Astrocyte (in vitro differentiated cells and primary cell): ENCODE measurements around the gene BORCS5. TPM values are rescaled to one million over a fixed set of nuclear protein-coding genes. Genes with fewer than 3 reads are reported as not detected.

Source experiments
- DNase-seq: peaks from one replicate; pipeline ENCODE4 v3.0.0-alpha.2; 2010; ENCODE audit warnings: low read depth
- FAIRE-seq: peaks from 2 replicates; lab custom pipeline; 2011; peaks lifted over from hg19 to GRCh38; lab: Jason Lieb, UNC
- H2AFZ ChIP-seq: 2 replicates; pipeline ENCODE4 v1.6.0; 2012; ENCODE audit warnings: low read depth, low read length, inconsistent platforms
- H3K27ac ChIP-seq: 2 replicates; pipeline ENCODE4 v1.5.1; 2011; ENCODE audit warnings: low read depth, low read length, inconsistent platforms
- H3K27me3 ChIP-seq: 2 replicates; pipeline ENCODE4 v1.6.0; 2011; ENCODE audit warnings: low read length, inconsistent platforms; ENCODE audit not compliant: insufficient read depth
- H3K36me3 ChIP-seq: 2 replicates; pipeline ENCODE4 v1.5.1; 2011; ENCODE audit warnings: low read length, inconsistent platforms; ENCODE audit not compliant: insufficient read depth
- H3K4me1 ChIP-seq: 2 replicates; pipeline ENCODE4 v1.5.1; 2011; ENCODE audit warnings: low read length, inconsistent platforms; ENCODE audit not compliant: insufficient read depth
- H3K4me2 ChIP-seq: 2 replicates; pipeline ENCODE4 v1.6.0; 2012; ENCODE audit warnings: low read length, inconsistent platforms
- H3K4me3 ChIP-seq: 2 replicates; pipeline ENCODE4 v1.5.1; 2011; ENCODE audit warnings: low read depth, mild to moderate bottlenecking, low read length, inconsistent platforms; ENCODE audit not compliant: insufficient read depth
- H3K79me2 ChIP-seq: 2 replicates; pipeline ENCODE4 v1.6.0; 2012; ENCODE audit warnings: mild to moderate bottlenecking, low read length, inconsistent platforms; ENCODE audit not compliant: insufficient read depth
- H3K9ac ChIP-seq: 2 replicates; pipeline ENCODE4 v1.6.0; 2012; ENCODE audit warnings: mild to moderate bottlenecking, low read length, inconsistent platforms
- H3K9me3 ChIP-seq: 2 replicates; pipeline ENCODE4 v1.5.1; 2012; ENCODE audit warnings: low read depth, mild to moderate bottlenecking, low read length, inconsistent platforms; ENCODE audit not compliant: insufficient read depth
- H4K20me1 ChIP-seq: 2 replicates; pipeline ENCODE4 v1.6.0; 2012; ENCODE audit warnings: low read length, inconsistent platforms; ENCODE audit not compliant: insufficient read depth
- H3K27ac Mint-ChIP-seq: one replicate; pipeline ENCODE4 v1.8.0; 2021; ENCODE audit warnings: mild to moderate bottlenecking, mixed read lengths; ENCODE audit not compliant: unreplicated experiment
- H3K27me3 Mint-ChIP-seq: one replicate; pipeline ENCODE4 v1.8.0; 2021; ENCODE audit warnings: low read depth, mixed read lengths; ENCODE audit not compliant: unreplicated experiment
- H3K36me3 Mint-ChIP-seq: one replicate; pipeline ENCODE4 v1.8.0; 2021; ENCODE audit warnings: low read depth, mixed read lengths; ENCODE audit not compliant: unreplicated experiment
- H3K4me1 Mint-ChIP-seq: one replicate; pipeline ENCODE4 v1.8.0; 2021; ENCODE audit warnings: low read depth, mixed read lengths; ENCODE audit not compliant: unreplicated experiment
- H3K4me3 Mint-ChIP-seq: one replicate; pipeline ENCODE4 v1.8.0; 2021; ENCODE audit warnings: mild to moderate bottlenecking, moderate library complexity, mixed read lengths; ENCODE audit not compliant: unreplicated experiment
- H3K9me3 Mint-ChIP-seq: one replicate; pipeline ENCODE4 v1.8.0; 2021; ENCODE audit warnings: mild to moderate bottlenecking, mixed read lengths; ENCODE audit not compliant: unreplicated experiment
- CTCF ChIP-seq: IDR thresholded peaks from 2 replicates; pipeline ENCODE4 v1.5.1; 2011; ENCODE audit warnings: low read depth, mild to moderate bottlenecking, inconsistent platforms, low read length, moderate library complexity; ENCODE audit not compliant: insufficient read depth
- EZH2 ChIP-seq: IDR thresholded peaks from 2 replicates; pipeline ENCODE4 v1.6.1; 2012; ENCODE audit warnings: mild to moderate bottlenecking, low read length, inconsistent platforms; ENCODE audit not compliant: insufficient read depth
- total RNA-seq: library from RNA; stranded (reverse); gene quantifications from 2 replicates; pipeline ENCODE4 v1.2.1, GENCODE V29; 2021

BORCS5 gene
- total RNA-seq, 1 donor from 2014 or later = 8.1 TPM

- no peaks in the 10 kb centered on the region for H3K36me3 ChIP-seq
- peaks cover 2% of the 10 kb centered on the region for H3K36me3 Mint-ChIP-seq
- TF ChIP-seq EZH2 = no peak
- TF ChIP-seq CTCF = no peak
- H3K9me3 ChIP-seq = no peaks in the 10 kb centered on the region
- H3K9me3 Mint-ChIP-seq = no peaks in the 10 kb centered on the region
- no peak overlapping the region for H3K4me3 Mint-ChIP-seq
- H3K27ac ChIP-seq = no peak overlapping the region
- peaks cover 17% of the 10 kb centered on the region for H3K4me1 ChIP-seq
- no peak overlapping the region for H3K9ac ChIP-seq
- no peaks in the 10 kb centered on the region for H3K27me3 ChIP-seq
- H4K20me1 ChIP-seq = no peaks in the 10 kb centered on the region
- H2AFZ ChIP-seq = no peak overlapping the region
- FAIRE-seq (no peak), DNase-seq (no peak)
- H3K4me3 ChIP-seq = no peak overlapping the region
- no peaks in the 10 kb centered on the region for H3K27me3 Mint-ChIP-seq
- no peaks in the 10 kb centered on the region for H3K79me2 ChIP-seq
- no peak overlapping the region for H3K4me2 ChIP-seq
- H3K27ac Mint-ChIP-seq = no peak overlapping the region
- peaks cover 11% of the 10 kb centered on the region for H3K4me1 Mint-ChIP-seq
Measured at GRCh38 chr12:12396694-12397093, 39.8 kb downstream of the BORCS5 start.

- Histone ChIP-seq H4K20me1 (no peaks in the 10 kb centered on the region), H3K4me1 (peaks cover 17% of the 10 kb centered on the region), H3K36me3 (no peaks in the 10 kb centered on the region), H3K9me3 (no peaks in the 10 kb centered on the region), H3K27ac (peak overlapping the region; percentile 65), H3K4me3 (no peak overlapping the region), H3K79me2 (no peaks in the 10 kb centered on the region), H3K9ac (no peak overlapping the region), H2AFZ (no peak overlapping the region), H3K4me2 (no peak overlapping the region), H3K27me3 (no peaks in the 10 kb centered on the region)
- peaks cover 2% of the 10 kb centered on the region for H3K36me3 Mint-ChIP-seq
- H3K27ac Mint-ChIP-seq = no peak overlapping the region
- DNase-seq (no peak), FAIRE-seq (no peak)
- peaks cover 11% of the 10 kb centered on the region for H3K4me1 Mint-ChIP-seq
- H3K27me3 Mint-ChIP-seq = no peaks in the 10 kb centered on the region
- TF ChIP-seq EZH2 (no peak), CTCF (no peak)
- no peak overlapping the region for H3K4me3 Mint-ChIP-seq
- no peaks in the 10 kb centered on the region for H3K9me3 Mint-ChIP-seq
Measured at GRCh38 chr12:12397184-12397583, 40.3 kb downstream of the BORCS5 start.

- FAIRE-seq (peak; percentile 96), DNase-seq (peak; percentile 98)
- Mint-ChIP-seq H3K27ac (no peak overlapping the region), H3K27me3 (no peaks in the 10 kb centered on the region), H3K9me3 (no peaks in the 10 kb centered on the region), H3K4me3 (no peak overlapping the region), H3K4me1 (peaks cover 11% of the 10 kb centered on the region), H3K36me3 (peaks cover 2% of the 10 kb centered on the region)
- Histone ChIP-seq H3K9me3 (no peaks in the 10 kb centered on the region), H3K4me2 (peak overlapping the region; percentile 71), H3K4me3 (no peak overlapping the region), H3K27ac (peak overlapping the region; percentile 65), H4K20me1 (no peaks in the 10 kb centered on the region), H2AFZ (no peak overlapping the region), H3K9ac (peak overlapping the region; percentile 28), H3K79me2 (no peaks in the 10 kb centered on the region), H3K36me3 (no peaks in the 10 kb centered on the region), H3K4me1 (peaks cover 17% of the 10 kb centered on the region), H3K27me3 (no peaks in the 10 kb centered on the region)
- TF ChIP-seq CTCF = no peak
- no peak for TF ChIP-seq EZH2
Measured at GRCh38 chr12:12398026-12398859, 41.4 kb downstream of the BORCS5 start.
